Omental fat pad (tissue), 4 donors: ENCODE data around the gene ALDH1L2. TPM values are rescaled to one million over a fixed set of nuclear protein-coding genes. Genes with fewer than 3 reads are reported as not detected.

Experiments used
- ATAC-seq: fragments of 150-250 bp; one replicate; pipeline ENCODE4 v1.9.1; 2016; ENCODE audit warnings: mild to moderate bottlenecking, moderate library complexity; ENCODE audit not compliant: low FRiP score
- DNase-seq: peaks from one replicate; pipeline ENCODE4 v3.0.0-alpha.2; 2019; ENCODE audit warnings: low spot score
- total RNA-seq, 4 donors: library from RNA; depleted of rRNA; stranded (reverse); fragments of >200 nt; gene quantifications; one replicate each; pipeline ENCODE4 v1.1.0, GENCODE V29; 2016
- TF ChIP-seq, protein P1 (sequence below), 3 donors: fragments of 450-650 bp; IDR thresholded peaks; one replicate each; pipeline ENCODE4 v1.5.1; 2016 to 2017; ENCODE audit warnings: antibody characterized with exemption in 3 of 3, mild to moderate bottlenecking in 3 of 3, moderate library complexity in 2 of 3

ALDH1L2 gene
- total RNA-seq, 4 donors from 2014 or later: 3.7 to 22.4 (median 5.2) TPM

DNA sequence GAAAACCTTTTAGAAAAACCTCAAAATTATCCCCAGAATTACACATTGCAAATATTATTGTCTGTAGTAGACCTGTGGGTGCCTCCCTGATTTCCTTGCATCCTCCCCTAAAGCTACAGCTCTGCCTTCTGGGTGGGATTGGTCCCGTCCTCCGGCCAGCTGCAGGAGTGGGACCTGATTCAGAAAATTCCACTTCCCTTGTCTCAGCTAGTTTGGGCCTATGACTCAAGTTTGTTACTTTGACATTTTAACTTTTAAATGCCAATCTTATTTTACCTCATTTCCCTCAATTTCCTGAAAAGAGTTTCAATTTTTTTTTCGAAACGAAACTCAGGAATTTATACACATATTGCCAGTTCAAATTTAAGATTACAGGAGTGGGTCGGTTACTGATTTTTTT lies 113.0 kb downstream of the ALDH1L2 start:
- DNase-seq: no peak
- peak; percentile 51 for ATAC-seq
- TF ChIP-seq, protein P1, sequence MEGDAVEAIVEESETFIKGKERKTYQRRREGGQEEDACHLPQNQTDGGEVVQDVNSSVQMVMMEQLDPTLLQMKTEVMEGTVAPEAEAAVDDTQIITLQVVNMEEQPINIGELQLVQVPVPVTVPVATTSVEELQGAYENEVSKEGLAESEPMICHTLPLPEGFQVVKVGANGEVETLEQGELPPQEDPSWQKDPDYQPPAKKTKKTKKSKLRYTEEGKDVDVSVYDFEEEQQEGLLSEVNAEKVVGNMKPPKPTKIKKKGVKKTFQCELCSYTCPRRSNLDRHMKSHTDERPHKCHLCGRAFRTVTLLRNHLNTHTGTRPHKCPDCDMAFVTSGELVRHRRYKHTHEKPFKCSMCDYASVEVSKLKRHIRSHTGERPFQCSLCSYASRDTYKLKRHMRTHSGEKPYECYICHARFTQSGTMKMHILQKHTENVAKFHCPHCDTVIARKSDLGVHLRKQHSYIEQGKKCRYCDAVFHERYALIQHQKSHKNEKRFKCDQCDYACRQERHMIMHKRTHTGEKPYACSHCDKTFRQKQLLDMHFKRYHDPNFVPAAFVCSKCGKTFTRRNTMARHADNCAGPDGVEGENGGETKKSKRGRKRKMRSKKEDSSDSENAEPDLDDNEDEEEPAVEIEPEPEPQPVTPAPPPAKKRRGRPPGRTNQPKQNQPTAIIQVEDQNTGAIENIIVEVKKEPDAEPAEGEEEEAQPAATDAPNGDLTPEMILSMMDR (IDR thresholded peaks at IDR 0.05): no peak

Other genes with a start within 250 kb of the ALDH1L2 start
- gene SLC41A2, start 126.2 kb downstream of the ALDH1L2 start, total RNA-seq: 10 to 100 TPM; 38.6 to 67.4 (median 60.0) TPM
- 1 to 10 TPM; 3.8 to 9.8 (median 6.4) TPM for gene NOPCHAP1, start 98.1 kb downstream of the ALDH1L2 start, total RNA-seq
- 100 to 1,000 TPM in 1 of 4 donors, 10 to 100 TPM in 3; 43.9 to 130 (median 58.4) TPM for gene WASHC4, start 23.3 kb upstream of the ALDH1L2 start, total RNA-seq
- gene APPL2, start 151.7 kb upstream of the ALDH1L2 start, total RNA-seq: 10 to 100 TPM; 39.9 to 67.5 (median 59.1) TPM
- gene C12orf75, start 246.2 kb upstream of the ALDH1L2 start, total RNA-seq: 1 to 10 TPM; 3.5 to 7.0 (median 3.8) TPM